ENCODE results near the gene LAMA5.

- TF ChIP-seq, protein P1, sequence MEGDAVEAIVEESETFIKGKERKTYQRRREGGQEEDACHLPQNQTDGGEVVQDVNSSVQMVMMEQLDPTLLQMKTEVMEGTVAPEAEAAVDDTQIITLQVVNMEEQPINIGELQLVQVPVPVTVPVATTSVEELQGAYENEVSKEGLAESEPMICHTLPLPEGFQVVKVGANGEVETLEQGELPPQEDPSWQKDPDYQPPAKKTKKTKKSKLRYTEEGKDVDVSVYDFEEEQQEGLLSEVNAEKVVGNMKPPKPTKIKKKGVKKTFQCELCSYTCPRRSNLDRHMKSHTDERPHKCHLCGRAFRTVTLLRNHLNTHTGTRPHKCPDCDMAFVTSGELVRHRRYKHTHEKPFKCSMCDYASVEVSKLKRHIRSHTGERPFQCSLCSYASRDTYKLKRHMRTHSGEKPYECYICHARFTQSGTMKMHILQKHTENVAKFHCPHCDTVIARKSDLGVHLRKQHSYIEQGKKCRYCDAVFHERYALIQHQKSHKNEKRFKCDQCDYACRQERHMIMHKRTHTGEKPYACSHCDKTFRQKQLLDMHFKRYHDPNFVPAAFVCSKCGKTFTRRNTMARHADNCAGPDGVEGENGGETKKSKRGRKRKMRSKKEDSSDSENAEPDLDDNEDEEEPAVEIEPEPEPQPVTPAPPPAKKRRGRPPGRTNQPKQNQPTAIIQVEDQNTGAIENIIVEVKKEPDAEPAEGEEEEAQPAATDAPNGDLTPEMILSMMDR (IDR thresholded peaks at IDR 0.05) = no peak
- TF ChIP-seq POLR2AphosphoS5 (IDR thresholded peaks at IDR 0.05) = no peak
Observed at GRCh38 chr20:62315773-62316172, 51.3 kb downstream of the LAMA5 start.

Data from stomach (tissue), 4 donors.